ENCODE results near the gene KANK2.
"Not testable (repeated sequence)": the region's sequence is repeated elsewhere in the genome, so short reads cannot be mapped to it uniquely, and the experiment has no call there.

KANK2 gene

GRCh38 chr19:11145536-11145924 lies 51.8 kb downstream of the KANK2 start:
- Histone ChIP-seq H3K4me3 (replicated peaks; ENCODE audit: low read depth, low read length) (no peak overlapping the region), H3K27me3 (replicated peaks; ENCODE audit: control insufficient read depth, insufficient read depth, low read length) (no peaks in the 10 kb centered on the region), H3K36me3 (ENCODE audit: control insufficient read depth, insufficient read depth, low read length) (peaks cover 8% of the 10 kb centered on the region)
- no peak for TF ChIP-seq CTCF (IDR thresholded peaks at IDR 0.05; ENCODE audit: insufficient read depth, low read length, poor library complexity, severe bottlenecking)
- no peak for DNase-seq (ENCODE audit: extremely low read depth, insufficient read length)

- no peak for DNase-seq (ENCODE audit: extremely low read depth, insufficient read length)
- no peak overlapping the region for H3K4me3 ChIP-seq (replicated peaks; ENCODE audit: low read depth, low read length)
- no peak for TF ChIP-seq CTCF (IDR thresholded peaks at IDR 0.05; ENCODE audit: insufficient read depth, low read length, poor library complexity, severe bottlenecking)
Measured at GRCh38 chr19:11142528-11143171, 54.7 kb downstream of the KANK2 start.

GRCh38 chr19:11141937-11142527 lies 55.3 kb downstream of the KANK2 start:
- peaks cover 2% of the 10 kb centered on the region; the same call in 1 of the 2 replicates for H3K36me3 ChIP-seq (ENCODE audit: control insufficient read depth, insufficient read depth, low read length)
- TF ChIP-seq CTCF (IDR thresholded peaks at IDR 0.05; ENCODE audit: insufficient read depth, low read length, poor library complexity, severe bottlenecking), result no peak
- no peaks in the 10 kb centered on the region for H3K27me3 ChIP-seq (replicated peaks; ENCODE audit: control insufficient read depth, insufficient read depth, low read length)
- no peak overlapping the region for H3K4me3 ChIP-seq (replicated peaks; ENCODE audit: low read depth, low read length)
- DNase-seq (ENCODE audit: extremely low read depth, insufficient read length), result no peak

More at GRCh38 chr19:11142528-11143171, 54.7 kb downstream of the KANK2 start:
- Histone ChIP-seq H3K36me3 (ENCODE audit: control insufficient read depth, insufficient read depth, low read length) (peaks cover 2% of the 10 kb centered on the region; the same call in 1 of the 2 replicates), H3K27me3 (replicated peaks; ENCODE audit: control insufficient read depth, insufficient read depth, low read length) (no peaks in the 10 kb centered on the region)

- no peak overlapping the region for H3K4me3 ChIP-seq (replicated peaks; ENCODE audit: low read depth, low read length)
- no peaks in the 10 kb centered on the region; the same call in 1 of the 2 replicates for H3K36me3 ChIP-seq (ENCODE audit: control insufficient read depth, insufficient read depth, low read length)
- no peak for DNase-seq (ENCODE audit: extremely low read depth, insufficient read length)
- no peak for TF ChIP-seq CTCF (IDR thresholded peaks at IDR 0.05; ENCODE audit: insufficient read depth, low read length, poor library complexity, severe bottlenecking)
- H3K27me3 ChIP-seq (replicated peaks; ENCODE audit: control insufficient read depth, insufficient read depth, low read length), result no peaks in the 10 kb centered on the region
Measured at GRCh38 chr19:11140896-11141295, 56.4 kb downstream of the KANK2 start.

- H3K4me3 ChIP-seq (replicated peaks; ENCODE audit: low read depth, low read length); H3K27me3 ChIP-seq (replicated peaks; ENCODE audit: control insufficient read depth, insufficient read depth, low read length); H3K36me3 ChIP-seq (ENCODE audit: control insufficient read depth, insufficient read depth, low read length); DNase-seq (ENCODE audit: extremely low read depth, insufficient read length): not testable (repeated sequence)
Measured at GRCh38 chr19:11140023-11140538, 57.3 kb downstream of the KANK2 start.

- H3K36me3 ChIP-seq (ENCODE audit: control insufficient read depth, insufficient read depth, low read length), result no peaks in the 10 kb centered on the region; the same call in 1 of the 2 replicates
- no peak for DNase-seq (ENCODE audit: extremely low read depth, insufficient read length)
- H3K4me3 ChIP-seq (replicated peaks; ENCODE audit: low read depth, low read length), result no peak overlapping the region
- no peak for TF ChIP-seq CTCF (IDR thresholded peaks at IDR 0.05; ENCODE audit: insufficient read depth, low read length, poor library complexity, severe bottlenecking)
- no peaks in the 10 kb centered on the region for H3K27me3 ChIP-seq (replicated peaks; ENCODE audit: control insufficient read depth, insufficient read depth, low read length)
Measured at GRCh38 chr19:11138601-11139300, 58.6 kb downstream of the KANK2 start.
